CD4-positive, alpha-beta T cell (primary cell): ENCODE results near the gene HS3ST3B1. TPM values are rescaled to one million over a fixed set of nuclear protein-coding genes. Genes with fewer than 3 reads are reported as not detected.
A peak's percentile ranks its signal among the peaks of the same experiment; 100 is the strongest.

Experiments used
- ATAC-seq: fragments of 200-7000 bp; cut with Tn5 transposase; one replicate; pipeline ENCODE4 v1.10.0; 2022; ENCODE audit warnings: mild to moderate bottlenecking; ENCODE audit not compliant: poor library complexity
- CTCF ChIA-PET: fragments of 350-600 bp; sonication (Branson Sonifier 250); formaldehyde crosslinking; loops from one replicate; lab custom pipeline; 2021; ENCODE audit warnings: antibody characterized with exemption, inconsistent platforms; lab: Charles Lee
- POLR2A ChIA-PET: fragments of 350-600 bp; sonication (Branson Sonifier 250); formaldehyde crosslinking; loops from one replicate; lab custom pipeline; 2021; ENCODE audit warnings: antibody characterized with exemption, inconsistent platforms; lab: Charles Lee
- DNase-seq, 14 experiments: peaks; one replicate each; pipeline ENCODE4 v3.0.0-alpha.2; 2013 to 2020; ENCODE audit warnings: mixed read lengths in 2 of 14
- H3K27ac ChIP-seq, 2 donors: one replicate each; pipeline versions ENCODE4 v1.5.1 to v1.7.0; 2013; ENCODE audit warnings: low read length in 2 of 2, low read depth in 1 of 2, mild to moderate bottlenecking in 1 of 2
- H3K27me3 ChIP-seq, 2 experiments: 1 replicate in 1 of 2; 2 replicates in 1 of 2; pipeline versions ENCODE4 v1.6.1 to v1.7.0; 2013; ENCODE audit warnings: low read length in 2 of 2, control low read depth in 1 of 2, mild to moderate bottlenecking in 1 of 2, moderate library complexity in 1 of 2; ENCODE audit not compliant: insufficient read depth in 2 of 2, control insufficient read depth in 1 of 2
- H3K36me3 ChIP-seq: one replicate; pipeline ENCODE4 v1.6.1; 2013; ENCODE audit warnings: low read length, control low read depth; ENCODE audit not compliant: insufficient read depth
- H3K4me1 ChIP-seq: one replicate; pipeline ENCODE4 v1.6.1; 2013; ENCODE audit warnings: low read length, control low read depth; ENCODE audit not compliant: insufficient read depth
- H3K4me3 ChIP-seq: one replicate; pipeline ENCODE4 v1.5.1; 2013; ENCODE audit warnings: mild to moderate bottlenecking, low read length, moderate library complexity
- H3K9me3 ChIP-seq, 2 experiments: 1 replicate in 1 of 2; 2 replicates in 1 of 2; pipeline versions ENCODE4 v1.6.1 to v1.7.0; 2013; ENCODE audit warnings: low read length in 2 of 2, mild to moderate bottlenecking in 2 of 2, control low read depth in 1 of 2, moderate library complexity in 1 of 2; ENCODE audit not compliant: control insufficient read depth in 1 of 2, insufficient read depth in 1 of 2
- H3K27ac Mint-ChIP-seq: one replicate; pipeline ENCODE4 v1.8.0; 2020; ENCODE audit warnings: mixed read lengths
- H3K27me3 Mint-ChIP-seq: one replicate; pipeline ENCODE4 v1.8.0; 2021; ENCODE audit warnings: mixed read lengths
- H3K36me3 Mint-ChIP-seq: one replicate; pipeline ENCODE4 v1.8.0; 2021; ENCODE audit warnings: low read depth, mixed read lengths
- H3K4me1 Mint-ChIP-seq: one replicate; pipeline ENCODE4 v1.8.0; 2021; ENCODE audit warnings: low read depth, mixed read lengths
- H3K4me3 Mint-ChIP-seq: one replicate; pipeline ENCODE4 v1.8.0; 2020; ENCODE audit warnings: mild to moderate bottlenecking, mixed read lengths
- H3K9me3 Mint-ChIP-seq: one replicate; pipeline ENCODE4 v1.8.0; 2020; ENCODE audit warnings: mixed read lengths
- intact Hi-C, 2 experiments: fragments of 100-400 bp; cut with DNase I in 1 of 2; cut with micrococcal nuclease in 1 of 2; formaldehyde crosslinking; loops; one replicate each; pipeline versions ENCODE4 v1.15.1 to v1.9.0; 2023 to 2025; cut with DNase I, micrococcal nuclease
- total RNA-seq, 174 experiments: library from RNA in 2 of 174; stranded (reverse) in 2 of 174; gene quantifications; one replicate each; pipeline ENCODE4 v1.2.3 and lab custom pipeline; 2021 to 2026
- TF ChIP-seq, protein P1 (sequence below): fragments of 200-600 bp; IDR thresholded peaks from one replicate; pipeline ENCODE4 v1.8.0; 2022; ENCODE audit warnings: antibody characterized with exemption, mild to moderate bottlenecking

Gene HS3ST3B1
- total RNA-seq, 2 experiments from 2014 or later = 9.3 to 11.5 TPM

GRCh38 chr17:14318918-14319205 is 18.0 kb downstream of the HS3ST3B1 start:
- H3K9me3 Mint-ChIP-seq = no peaks in the 10 kb centered on the region
- DNase-seq = peak in 3 of 14 experiments; percentile 25 to 35 (median 35)
- peak overlapping the region; percentile 69 for H3K27ac Mint-ChIP-seq
- TF ChIP-seq, protein P1, sequence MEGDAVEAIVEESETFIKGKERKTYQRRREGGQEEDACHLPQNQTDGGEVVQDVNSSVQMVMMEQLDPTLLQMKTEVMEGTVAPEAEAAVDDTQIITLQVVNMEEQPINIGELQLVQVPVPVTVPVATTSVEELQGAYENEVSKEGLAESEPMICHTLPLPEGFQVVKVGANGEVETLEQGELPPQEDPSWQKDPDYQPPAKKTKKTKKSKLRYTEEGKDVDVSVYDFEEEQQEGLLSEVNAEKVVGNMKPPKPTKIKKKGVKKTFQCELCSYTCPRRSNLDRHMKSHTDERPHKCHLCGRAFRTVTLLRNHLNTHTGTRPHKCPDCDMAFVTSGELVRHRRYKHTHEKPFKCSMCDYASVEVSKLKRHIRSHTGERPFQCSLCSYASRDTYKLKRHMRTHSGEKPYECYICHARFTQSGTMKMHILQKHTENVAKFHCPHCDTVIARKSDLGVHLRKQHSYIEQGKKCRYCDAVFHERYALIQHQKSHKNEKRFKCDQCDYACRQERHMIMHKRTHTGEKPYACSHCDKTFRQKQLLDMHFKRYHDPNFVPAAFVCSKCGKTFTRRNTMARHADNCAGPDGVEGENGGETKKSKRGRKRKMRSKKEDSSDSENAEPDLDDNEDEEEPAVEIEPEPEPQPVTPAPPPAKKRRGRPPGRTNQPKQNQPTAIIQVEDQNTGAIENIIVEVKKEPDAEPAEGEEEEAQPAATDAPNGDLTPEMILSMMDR = no peak
- H3K27me3 Mint-ChIP-seq = no peaks in the 10 kb centered on the region
- peak; percentile 61 for ATAC-seq
- Histone ChIP-seq H3K4me3 (no peak overlapping the region), H3K36me3 (peaks cover 13% of the 10 kb centered on the region), H3K4me1 (peaks cover 65% of the 10 kb centered on the region), H3K27ac (no peak overlapping the region), H3K9me3 (no peaks in the 10 kb centered on the region), H3K27me3 (no peaks in the 10 kb centered on the region)
- intact Hi-C loops = no loop called here
- peak overlapping the region; percentile 59 for H3K4me3 Mint-ChIP-seq
- ChIA-PET POLR2A (interaction anchor here (0.6 to 1.5 kb wide), 4 partner anchors 10 to 109 kb away, joined by 3 to 7 read pairs (median 4); partner anchors contain the start of gene HS3ST3B1), CTCF (interaction anchor here (1.2 kb wide), 1 partner anchor 16 kb away, joined by 4 read pairs; no protein-coding TSS in a partner anchor)
- H3K4me1 Mint-ChIP-seq = peaks cover 95% of the 10 kb centered on the region
- peaks cover 25% of the 10 kb centered on the region for H3K36me3 Mint-ChIP-seq

DNA sequence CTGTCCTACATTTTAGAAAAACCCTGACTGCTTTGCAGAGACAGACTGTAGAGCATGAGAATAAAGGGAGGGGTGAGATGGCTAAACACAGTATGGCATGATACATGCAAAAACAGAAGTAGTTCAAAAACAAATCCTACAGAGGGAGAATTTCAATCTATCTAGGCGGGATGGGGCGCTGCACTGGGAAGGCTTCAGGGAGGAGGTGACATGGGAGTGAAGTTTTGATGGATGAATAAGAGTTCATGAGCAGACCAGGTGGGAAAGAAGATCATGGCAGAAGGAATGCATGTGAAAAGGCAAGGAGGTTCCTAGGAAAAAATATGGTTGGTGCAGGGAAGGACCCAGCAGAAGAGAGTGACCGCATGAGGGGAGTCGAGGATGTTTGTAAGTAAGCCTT is 19.2 kb downstream of the HS3ST3B1 start:
- Histone ChIP-seq H3K36me3 (peaks cover 3% of the 10 kb centered on the region), H3K9me3 (no peaks in the 10 kb centered on the region), H3K27ac (no peak overlapping the region), H3K4me1 (peaks cover 63% of the 10 kb centered on the region), H3K4me3 (no peak overlapping the region), H3K27me3 (no peaks in the 10 kb centered on the region)
- H3K4me3 Mint-ChIP-seq = peak overlapping the region; percentile 17
- intact Hi-C loops = no loop called here
- no peaks in the 10 kb centered on the region for H3K27me3 Mint-ChIP-seq
- DNase-seq (no peak), ATAC-seq (no peak)
- TF ChIP-seq, protein P1 = no peak
- H3K27ac Mint-ChIP-seq = peak overlapping the region; percentile 69
- H3K4me1 Mint-ChIP-seq = peaks cover 91% of the 10 kb centered on the region
- ChIA-PET CTCF (no interaction called here), POLR2A (no interaction called here)
- peaks cover 12% of the 10 kb centered on the region for H3K36me3 Mint-ChIP-seq
- no peaks in the 10 kb centered on the region for H3K9me3 Mint-ChIP-seq

- POLR2A ChIA-PET = interaction anchor here (0.6 to 1.3 kb wide), 7 partner anchors 10 to 607 kb away, joined by 3 to 4 read pairs (median 3); partner anchors contain the start of gene HS3ST3B1
These were observed 20.0 kb downstream of the HS3ST3B1 start for GRCh38 chr17:14320734-14321475.

More at GRCh38 chr17:14320734-14321475, 20.0 kb downstream of the HS3ST3B1 start:
- CTCF ChIA-PET = interaction anchor here (0.7 to 0.9 kb wide), 2 partner anchors 19 to 25 kb away, joined by 3 read pairs; no protein-coding TSS in a partner anchor
- TF ChIP-seq, protein P1 = no peak
- no peaks in the 10 kb centered on the region for H3K9me3 Mint-ChIP-seq
- DNase-seq = no peak
- peaks cover 87% of the 10 kb centered on the region for H3K4me1 Mint-ChIP-seq
- peak overlapping the region; percentile 47 for H3K4me3 Mint-ChIP-seq
- H3K27me3 Mint-ChIP-seq = no peaks in the 10 kb centered on the region
- peaks cover 14% of the 10 kb centered on the region for H3K36me3 Mint-ChIP-seq
- Histone ChIP-seq H3K9me3 (no peaks in the 10 kb centered on the region), H3K4me1 (peaks cover 57% of the 10 kb centered on the region), H3K27me3 (no peaks in the 10 kb centered on the region), H3K4me3 (no peak overlapping the region), H3K27ac (no peak overlapping the region), H3K36me3 (no peaks in the 10 kb centered on the region)
- H3K27ac Mint-ChIP-seq = peak overlapping the region; percentile 48
- intact Hi-C loops = no loop called here
- ATAC-seq = no peak
